HepG2 (cell line): ENCODE data around the gene FBP1. TPM values are rescaled to one million over a fixed set of nuclear protein-coding genes. Genes with fewer than 3 reads are reported as not detected.
A peak's percentile ranks its signal among the peaks of the same experiment; 100 is the strongest.

ENCODE experiments used
- KDM2A ChIP-seq: sonication (generic); formaldehyde crosslinking; IDR thresholded peaks from 2 replicates; pipeline ENCODE4 v1.4.0; 2020; ENCODE audit warnings: low read depth, missing genetic modification reagents, borderline replicate concordance
- KMT2B ChIP-seq: IDR thresholded peaks from 2 replicates; pipeline ENCODE4 v1.6.1; 2016; ENCODE audit warnings: missing genetic modification reagents, missing compliant biosample characterization
- PITX1 ChIP-seq: sonication (generic); formaldehyde crosslinking; IDR thresholded peaks from 2 replicates; pipeline ENCODE4 v1.5.1; 2020; ENCODE audit warnings: mild to moderate bottlenecking, missing genetic modification reagents
- PRMT3 ChIP-seq: sonication (generic); formaldehyde crosslinking; IDR thresholded peaks from 2 replicates; pipeline ENCODE4 v1.8.1; 2022; ENCODE audit warnings: low read depth, mild to moderate bottlenecking, moderate library complexity, missing genetic modification reagents, borderline replicate concordance
- RBM22 ChIP-seq: fragments of 200-400 bp; formaldehyde crosslinking; optimal IDR thresholded peaks from 2 replicates; pipeline ENCODE3; 2017; ENCODE audit warnings: mild to moderate bottlenecking, low read length, moderate library complexity
- SP2 ChIP-seq: sonication (generic); formaldehyde crosslinking; IDR thresholded peaks from 2 replicates; pipeline ENCODE4 v1.5.1; 2020; ENCODE audit warnings: mild to moderate bottlenecking, missing genetic modification reagents
- STAT5B ChIP-seq: sonication (generic); formaldehyde crosslinking; IDR thresholded peaks from 2 replicates; pipeline ENCODE4 v1.4.0; 2020; ENCODE audit warnings: missing genetic modification reagents
- XBP1 ChIP-seq: sonication (generic); formaldehyde crosslinking; IDR thresholded peaks from 2 replicates; pipeline ENCODE4 v1.5.0; 2020; ENCODE audit warnings: missing genetic modification reagents
- YEATS2 ChIP-seq: sonication (generic); formaldehyde crosslinking; IDR thresholded peaks from 2 replicates; pipeline ENCODE4 v1.4.0; 2020; ENCODE audit warnings: missing genetic modification reagents, borderline replicate concordance
- ZBTB10 ChIP-seq: sonication (generic); formaldehyde crosslinking; IDR thresholded peaks from 2 replicates; pipeline ENCODE4 v1.4.0; 2020; ENCODE audit warnings: missing genetic modification reagents, borderline replicate concordance
- ZBTB44 ChIP-seq: sonication (generic); formaldehyde crosslinking; IDR thresholded peaks from 2 replicates; pipeline ENCODE4 v1.4.0; 2020; ENCODE audit warnings: missing genetic modification reagents
- ZFAT ChIP-seq: sonication (generic); formaldehyde crosslinking; conservative IDR thresholded peaks from 2 replicates; pipeline ENCODE4 v1.8.1; 2023; ENCODE audit warnings: missing genetic modification reagents, inconsistent platforms
- ZMYM2 ChIP-seq: sonication (generic); formaldehyde crosslinking; IDR thresholded peaks from 2 replicates; pipeline ENCODE4 v1.8.0; 2022; ENCODE audit warnings: mild to moderate bottlenecking, missing genetic modification reagents
- ZNF180 ChIP-seq: sonication (generic); formaldehyde crosslinking; IDR thresholded peaks from 2 replicates; pipeline ENCODE4 v1.4.0; 2020; ENCODE audit warnings: low read depth, missing genetic modification reagents, borderline replicate concordance
- ZNF276 ChIP-seq: sonication (generic); formaldehyde crosslinking; IDR thresholded peaks from 2 replicates; pipeline ENCODE4 v1.4.0; 2020; ENCODE audit warnings: mild to moderate bottlenecking, low read depth, missing genetic modification reagents
- ZNF510 ChIP-seq: sonication (generic); formaldehyde crosslinking; IDR thresholded peaks from 2 replicates; pipeline ENCODE4 v1.4.0; 2020; ENCODE audit warnings: low read depth, mild to moderate bottlenecking, missing genetic modification reagents
- ZNF513 ChIP-seq: sonication (generic); formaldehyde crosslinking; conservative IDR thresholded peaks from 2 replicates; pipeline ENCODE4 v1.5.0; 2020; ENCODE audit warnings: missing genetic modification reagents
- ZNF891 ChIP-seq: sonication (generic); formaldehyde crosslinking; IDR thresholded peaks from 2 replicates; pipeline ENCODE4 v1.5.0; 2020; ENCODE audit warnings: mild to moderate bottlenecking, missing genetic modification reagents
- ZSCAN20 ChIP-seq: sonication (generic); formaldehyde crosslinking; IDR thresholded peaks from 2 replicates; pipeline ENCODE4 v1.4.0; 2020; ENCODE audit warnings: missing genetic modification reagents, mild to moderate bottlenecking, borderline replicate concordance
- ZSCAN21 ChIP-seq: sonication (generic); formaldehyde crosslinking; IDR thresholded peaks from 2 replicates; pipeline ENCODE4 v1.8.0; 2022; ENCODE audit warnings: mild to moderate bottlenecking, missing genetic modification reagents, moderate library complexity, borderline replicate concordance
- ZZZ3 ChIP-seq: sonication (generic); formaldehyde crosslinking; IDR thresholded peaks from 2 replicates; pipeline ENCODE4 v1.4.0; 2020; ENCODE audit warnings: missing genetic modification reagents, mild to moderate bottlenecking, borderline replicate concordance
- polyA plus RNA-seq, 8 experiments: library from polyadenylated mRNA; depleted of rRNA in 3 of 8; stranded (reverse) in 7 of 8; unstranded in 1 of 8; fragments of >200 nt; fragmentation: Illumina TruSeq in 4 of 8; extraction: Trizol in 4 of 8; gene quantifications; 2 replicates each; pipeline versions ENCODE4 v1.2.1 to v1.2.3, GENCODE V29; 2011 to 2016; ENCODE audit warnings: low read depth in 4 of 8, missing spikeins in 1 of 8, mixed read lengths in 1 of 8; ENCODE audit not compliant: insufficient read depth in 1 of 8
- total RNA-seq, 5 experiments: library from RNA; depleted of rRNA; stranded (reverse); fragments of >200 nt; fragmentation: Illumina TruSeq; extraction: Trizol; gene quantifications; 2 replicates each; pipeline ENCODE4 v1.2.3, GENCODE V29; 2016; ENCODE audit warnings: low read depth in 1 of 5

Gene FBP1
- total and polyA plus RNA-seq, 2 of the 13 experiments (the other 11 are each of a cell fraction or from before 2014, with no cell fraction given), result 0.29 to 0.53 TPM

- TF ChIP-seq ZBTB10, result no peak
- TF ChIP-seq ZNF510 (CRISPR knock-in tag), result no peak
- TF ChIP-seq ZBTB44 (CRISPR knock-in tag), result no peak
- peak; percentile 49; the same call in 1 of the 2 replicates for TF ChIP-seq YEATS2
- no peak for TF ChIP-seq PRMT3 (CRISPR knock-in tag)
- no peak for TF ChIP-seq ZNF513 (CRISPR knock-in tag)
- TF ChIP-seq KDM2A (CRISPR knock-in tag), result no peak; the same call in 1 of the 2 replicates
- TF ChIP-seq ZSCAN21 (CRISPR knock-in tag), result no peak
- TF ChIP-seq ZSCAN20 (CRISPR knock-in tag), result no peak
- no peak for TF ChIP-seq ZNF180
- no peak for TF ChIP-seq RBM22
- no peak for TF ChIP-seq XBP1 (CRISPR knock-in tag)
- peak; percentile 19; the same call in 1 of the 2 replicates for TF ChIP-seq SP2 (CRISPR knock-in tag)
- no peak; the same call in 1 of the 2 replicates for TF ChIP-seq PITX1
- no peak for TF ChIP-seq STAT5B
- TF ChIP-seq ZNF891, result no peak; the same call in 1 of the 2 replicates
- 0 out of 2 replicates have a peak, but pooled peaks have one; percentile 72 for TF ChIP-seq ZNF276 (CRISPR knock-in tag)
- TF ChIP-seq ZMYM2 (CRISPR knock-in tag), result no peak
- TF ChIP-seq ZFAT (CRISPR knock-in tag), result no peak
- peak; percentile 75 for TF ChIP-seq KMT2B (CRISPR knock-in tag)
- no peak for TF ChIP-seq ZZZ3 (CRISPR knock-in tag)
Measured at GRCh38 chr9:94554439-94555331, 84.6 kb downstream of the FBP1 start, which contains the start of gene PCAT7 (continued).
